GM12874 (cell line): Measurements from ENCODE around the gene CRACDL.

ENCODE experiments used
- TF ChIP-seq, protein P1 (sequence below): IDR thresholded peaks from 2 replicates; pipeline ENCODE4 v1.5.1; 2011; ENCODE audit warnings: low read depth, mild to moderate bottlenecking, control low read depth, low read length, moderate library complexity; ENCODE audit not compliant: insufficient read depth

The CRACDL gene

DNA sequence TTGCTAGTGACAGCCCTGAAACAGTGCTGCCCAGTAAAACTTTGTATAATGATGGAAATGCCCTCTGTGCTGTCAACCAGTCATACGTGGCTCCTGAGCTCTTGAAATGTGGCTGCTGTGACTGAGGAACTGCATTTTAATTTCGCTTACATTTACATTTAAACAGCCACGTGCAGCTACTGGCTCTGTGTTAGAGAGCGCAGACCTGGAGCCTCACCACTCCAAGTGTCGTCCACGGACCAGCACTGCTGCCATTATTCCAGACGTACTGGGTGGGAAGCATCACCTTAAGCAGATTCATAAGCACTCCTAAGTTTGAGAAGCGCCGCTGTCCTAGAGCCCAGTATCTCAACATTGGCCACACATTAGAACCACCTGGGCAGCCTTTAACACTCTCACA is 128.1 kb downstream of the CRACDL start:
- TF ChIP-seq, protein P1, sequence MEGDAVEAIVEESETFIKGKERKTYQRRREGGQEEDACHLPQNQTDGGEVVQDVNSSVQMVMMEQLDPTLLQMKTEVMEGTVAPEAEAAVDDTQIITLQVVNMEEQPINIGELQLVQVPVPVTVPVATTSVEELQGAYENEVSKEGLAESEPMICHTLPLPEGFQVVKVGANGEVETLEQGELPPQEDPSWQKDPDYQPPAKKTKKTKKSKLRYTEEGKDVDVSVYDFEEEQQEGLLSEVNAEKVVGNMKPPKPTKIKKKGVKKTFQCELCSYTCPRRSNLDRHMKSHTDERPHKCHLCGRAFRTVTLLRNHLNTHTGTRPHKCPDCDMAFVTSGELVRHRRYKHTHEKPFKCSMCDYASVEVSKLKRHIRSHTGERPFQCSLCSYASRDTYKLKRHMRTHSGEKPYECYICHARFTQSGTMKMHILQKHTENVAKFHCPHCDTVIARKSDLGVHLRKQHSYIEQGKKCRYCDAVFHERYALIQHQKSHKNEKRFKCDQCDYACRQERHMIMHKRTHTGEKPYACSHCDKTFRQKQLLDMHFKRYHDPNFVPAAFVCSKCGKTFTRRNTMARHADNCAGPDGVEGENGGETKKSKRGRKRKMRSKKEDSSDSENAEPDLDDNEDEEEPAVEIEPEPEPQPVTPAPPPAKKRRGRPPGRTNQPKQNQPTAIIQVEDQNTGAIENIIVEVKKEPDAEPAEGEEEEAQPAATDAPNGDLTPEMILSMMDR = no peak

DNA sequence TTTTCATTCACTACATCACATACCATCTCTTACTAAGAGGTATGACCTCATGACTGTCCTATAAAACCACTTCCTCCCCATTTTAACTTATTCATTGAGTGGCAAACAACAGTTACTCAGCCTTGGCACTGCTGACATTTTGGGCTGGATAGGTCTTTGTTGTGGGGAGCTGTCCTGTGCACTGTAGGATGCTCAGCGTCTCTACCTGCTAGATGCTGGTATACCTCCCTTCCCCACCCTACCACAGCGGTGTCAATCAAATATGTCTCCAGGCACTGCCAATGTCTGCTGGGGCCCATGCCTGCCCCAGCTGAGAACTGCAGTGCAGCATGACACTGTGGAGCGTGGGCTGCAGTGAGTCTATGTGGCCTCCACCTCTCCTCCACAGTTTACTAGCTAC is 128.8 kb downstream of the CRACDL start:
- TF ChIP-seq, protein P1 = no peak

DNA sequence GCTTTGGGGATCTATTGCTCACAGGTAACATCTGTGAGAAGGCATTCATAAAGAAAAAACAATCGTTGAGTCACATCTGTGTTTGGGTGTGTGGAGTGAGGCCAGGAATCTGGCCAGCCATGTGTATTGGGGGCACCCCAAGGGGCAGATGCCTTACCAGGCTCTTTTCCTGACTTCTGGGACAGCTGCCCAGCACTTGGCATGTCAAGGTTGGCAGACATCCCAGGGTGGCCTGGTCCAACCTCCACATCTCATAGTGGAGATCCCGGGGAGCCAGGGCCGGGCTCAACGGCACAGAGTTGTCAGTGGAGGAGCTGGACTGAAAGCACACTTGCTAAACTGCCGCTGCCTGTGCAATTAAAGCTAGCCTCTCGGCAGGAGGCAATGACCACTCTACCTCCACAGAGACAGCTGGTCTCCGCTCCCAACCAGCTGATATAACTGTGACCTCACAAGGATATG is 129.8 kb downstream of the CRACDL start:
- TF ChIP-seq, protein P1 = no peak

DNA sequence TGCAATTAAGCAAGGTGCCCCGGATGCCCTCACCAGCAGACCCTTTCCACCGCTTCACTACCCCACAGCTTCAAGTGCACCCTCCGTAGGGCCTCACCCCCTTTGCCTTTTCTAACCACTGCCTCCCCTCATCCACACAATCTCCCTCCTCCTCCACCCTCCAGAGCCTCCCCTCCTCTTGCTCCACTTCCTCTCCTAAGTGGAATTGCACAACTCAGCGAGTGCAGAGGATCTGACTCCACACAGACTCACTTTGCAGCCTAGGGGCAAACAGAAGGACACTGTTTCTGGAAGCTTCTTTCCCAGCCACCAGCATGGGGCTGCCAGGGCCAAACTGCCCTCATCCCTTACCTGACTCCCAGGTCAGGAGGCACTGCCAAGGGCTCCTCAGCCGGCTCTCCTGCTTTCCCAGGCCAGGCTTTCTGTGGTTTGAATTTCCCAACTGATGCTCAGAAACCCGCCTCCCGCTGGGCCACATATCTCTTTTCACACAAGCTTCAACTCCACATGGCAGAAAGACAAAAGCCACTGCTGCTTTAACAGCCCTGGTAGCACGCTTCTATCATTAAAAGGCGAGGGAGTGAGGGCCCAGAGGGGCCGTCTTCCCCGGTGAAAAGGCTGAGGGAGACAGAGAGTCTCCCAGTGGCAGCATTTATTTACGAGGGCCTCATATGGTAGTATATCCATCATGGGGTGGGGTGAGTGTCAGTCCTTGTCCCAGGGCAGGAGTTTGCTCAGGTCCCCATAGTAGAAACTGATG is 130.4 kb downstream of the CRACDL start:
- TF ChIP-seq, protein P1 = no peak

DNA sequence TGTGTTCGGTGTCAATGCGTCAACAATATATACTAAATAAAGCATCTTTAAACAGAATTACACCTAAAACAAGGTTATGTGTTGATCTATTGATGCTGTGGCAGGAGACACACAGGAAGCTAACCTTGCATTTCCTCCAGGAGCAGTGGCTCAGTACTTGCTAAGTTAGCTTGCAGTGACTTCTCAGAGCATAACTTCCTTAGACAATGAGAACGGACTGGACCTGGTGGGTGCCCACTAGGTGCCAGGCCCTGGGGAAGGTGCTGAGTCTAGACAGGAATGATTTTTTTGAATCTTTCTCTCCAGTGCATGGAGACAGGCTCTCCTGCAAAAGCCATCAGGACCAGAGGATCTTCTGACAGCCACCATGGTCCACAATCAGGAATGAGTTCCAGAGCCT is 131.3 kb downstream of the CRACDL start:
- TF ChIP-seq, protein P1 = no peak

DNA sequence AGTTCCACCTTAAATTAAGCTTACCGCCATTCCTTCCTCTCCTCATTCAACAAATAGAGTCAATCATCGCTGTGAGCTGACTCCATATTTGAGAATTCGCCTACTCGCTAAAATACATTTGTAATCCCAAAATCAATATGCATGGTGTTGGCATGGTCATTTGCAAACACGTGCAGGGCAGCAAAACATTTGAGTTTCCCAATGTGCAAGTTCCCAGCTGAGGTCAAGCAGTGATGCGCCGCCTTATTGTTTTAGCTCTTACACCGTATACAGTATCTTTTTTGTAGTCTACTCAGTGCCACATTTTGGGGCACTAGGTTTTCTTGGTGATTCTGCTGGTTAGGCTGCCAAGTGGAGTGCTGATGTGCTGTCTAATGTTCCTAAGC is 131.8 kb downstream of the CRACDL start:
- TF ChIP-seq, protein P1 = no peak

DNA sequence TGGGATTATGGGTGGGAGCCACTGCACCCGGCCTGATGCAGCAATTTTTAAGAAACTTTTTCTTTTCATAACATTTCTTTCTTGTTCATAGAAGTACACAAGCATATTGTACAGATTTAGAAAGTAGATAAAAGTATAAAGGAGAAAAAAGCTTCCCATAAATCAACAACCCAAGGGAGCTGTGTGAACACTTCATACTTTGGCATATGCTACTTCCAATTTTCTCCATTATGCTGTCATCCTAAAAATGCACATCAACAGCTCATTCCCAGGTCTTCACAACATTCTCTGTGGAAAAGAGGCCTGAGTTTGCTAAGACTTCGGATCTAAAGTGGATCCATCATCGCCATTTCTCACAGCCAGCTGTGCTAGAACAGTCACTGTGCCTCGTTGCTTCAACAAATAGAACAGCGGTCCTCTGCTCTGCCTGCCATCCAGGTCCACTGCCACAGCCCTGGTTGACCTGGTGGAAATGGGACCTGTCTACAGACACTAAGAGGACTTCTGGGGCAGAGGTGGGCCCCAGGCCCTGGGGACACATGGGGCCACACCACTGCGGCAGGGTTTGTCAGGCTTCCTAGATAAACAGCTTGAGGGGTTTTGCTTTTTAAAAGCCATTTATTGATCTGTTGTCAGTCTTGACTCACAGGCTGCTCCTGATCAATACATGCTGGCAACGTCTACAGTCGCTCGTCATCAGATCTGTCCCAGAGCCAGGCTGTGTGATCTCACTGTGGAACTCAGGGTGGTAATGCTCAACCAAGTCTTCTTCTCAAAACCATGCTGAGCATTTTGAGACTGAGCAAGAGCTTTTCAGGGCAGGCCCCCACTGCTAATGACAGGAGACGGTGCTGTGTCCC is 132.4 kb downstream of the CRACDL start:
- TF ChIP-seq, protein P1 = no peak
